CD14-positive monocyte (primary cell): Measurements from ENCODE around the gene KCNJ1. TPM values are rescaled to one million over a fixed set of nuclear protein-coding genes. Genes with fewer than 3 reads are reported as not detected.

ENCODE experiments used
- DNase-seq, 3 donors: peaks; one replicate each; pipeline ENCODE4 v3.0.0-alpha.2; 2011 to 2022
- H2AFZ ChIP-seq: 2 replicates; pipeline ENCODE4 v1.6.0; 2012; ENCODE audit warnings: mild to moderate bottlenecking, low read depth, low read length, inconsistent platforms; ENCODE audit not compliant: insufficient read depth, poor library complexity, severe bottlenecking
- H3K27ac ChIP-seq, 2 donors: 1 replicate in 1 of 2; 2 replicates in 1 of 2; pipeline ENCODE4 v1.5.1; 2012 to 2013; ENCODE audit warnings: low read length in 2 of 2, control low read depth in 1 of 2, inconsistent platforms in 1 of 2, low read depth in 1 of 2, mild to moderate bottlenecking in 1 of 2
- H3K27me3 ChIP-seq, 2 donors: one replicate each; pipeline versions ENCODE4 v1.6.0 to v1.6.1; 2011 to 2013; ENCODE audit warnings: low read length in 2 of 2; ENCODE audit not compliant: control insufficient read depth in 2 of 2, insufficient read depth in 2 of 2
- H3K36me3 ChIP-seq, 2 donors: replicated peaks in 1 of 2; 1 replicate in 1 of 2; 2 replicates in 1 of 2; pipeline versions ENCODE4 v1.5.1 to v1.6.1; 2012 to 2013; ENCODE audit warnings: low read length in 2 of 2, control low read depth in 1 of 2, inconsistent platforms in 1 of 2, mild to moderate bottlenecking in 1 of 2; ENCODE audit not compliant: insufficient read depth in 2 of 2, control insufficient read depth in 1 of 2
- H3K4me1 ChIP-seq, 2 donors: 1 replicate in 1 of 2; 2 replicates in 1 of 2; pipeline versions ENCODE4 v1.5.1 to v1.6.1; 2012 to 2013; ENCODE audit warnings: low read length in 2 of 2, control low read depth in 1 of 2, inconsistent platforms in 1 of 2, mild to moderate bottlenecking in 1 of 2, moderate library complexity in 1 of 2; ENCODE audit not compliant: insufficient read depth in 2 of 2, control insufficient read depth in 1 of 2
- H3K4me2 ChIP-seq: replicated peaks from 2 replicates; pipeline ENCODE3; 2012; ENCODE audit warnings: low read length, moderate library complexity, mild to moderate bottlenecking; ENCODE audit not compliant: poor library complexity, severe bottlenecking; ENCODE audit errors: extremely low read depth
- H3K4me3 ChIP-seq, 3 experiments: fragments of 200-600 bp in 1 of 3; sonication (generic) in 1 of 3; replicated peaks in 1 of 3; 1 replicate in 2 of 3; 2 replicates in 1 of 3; pipeline ENCODE4 v1.5.1; 2011 to 2013; ENCODE audit warnings: low read length in 3 of 3, mild to moderate bottlenecking in 3 of 3, control low read depth in 2 of 3, low read depth in 2 of 3, inconsistent platforms in 1 of 3, moderate library complexity in 1 of 3
- H3K79me2 ChIP-seq: 2 replicates; pipeline ENCODE4 v1.6.0; 2012; ENCODE audit warnings: mild to moderate bottlenecking, control low read depth, inconsistent platforms, low read length, moderate library complexity; ENCODE audit not compliant: insufficient read depth
- H3K9ac ChIP-seq: 2 replicates; pipeline ENCODE4 v1.6.0; 2017; ENCODE audit warnings: low read length, mild to moderate bottlenecking; ENCODE audit not compliant: insufficient read depth, poor library complexity, severe bottlenecking
- H3K9me3 ChIP-seq, 2 donors: replicated peaks in 1 of 2; 1 replicate in 1 of 2; 2 replicates in 1 of 2; pipeline versions ENCODE4 v1.5.1 to v1.6.1; 2012 to 2013; ENCODE audit warnings: low read length in 2 of 2, control low read depth in 1 of 2; ENCODE audit not compliant: control insufficient read depth in 1 of 2, insufficient read depth in 1 of 2
- H4K20me1 ChIP-seq: 2 replicates; pipeline ENCODE4 v1.6.0; 2012; ENCODE audit warnings: mild to moderate bottlenecking, low read length, control low read depth, moderate library complexity; ENCODE audit not compliant: insufficient read depth
- H3K27ac Mint-ChIP-seq, 7 donors: one replicate each; pipeline ENCODE4 v1.8.0; 2020; ENCODE audit warnings: mild to moderate bottlenecking in 7 of 7, mixed read lengths in 7 of 7, moderate library complexity in 6 of 7, inconsistent platforms in 2 of 7
- H3K27me3 Mint-ChIP-seq, 3 donors: one replicate each; pipeline ENCODE4 v1.8.0; 2021 to 2022; ENCODE audit warnings: low read depth in 3 of 3, mild to moderate bottlenecking in 3 of 3, mixed read lengths in 3 of 3, moderate library complexity in 3 of 3, inconsistent platforms in 1 of 3
- H3K36me3 Mint-ChIP-seq, 2 donors: one replicate each; pipeline ENCODE4 v1.8.0; 2020; ENCODE audit warnings: mixed read lengths in 2 of 2, inconsistent platforms in 1 of 2, mild to moderate bottlenecking in 1 of 2
- H3K4me1 Mint-ChIP-seq: one replicate; pipeline ENCODE4 v1.8.0; 2020; ENCODE audit warnings: mild to moderate bottlenecking, mixed read lengths
- H3K4me3 Mint-ChIP-seq, 2 donors: one replicate each; pipeline ENCODE4 v1.8.0; 2020; ENCODE audit warnings: mild to moderate bottlenecking in 2 of 2, mixed read lengths in 2 of 2, moderate library complexity in 1 of 2
- H3K9me3 Mint-ChIP-seq, 7 donors: one replicate each; pipeline ENCODE4 v1.8.0; 2020 to 2022; ENCODE audit warnings: mixed read lengths in 7 of 7, mild to moderate bottlenecking in 6 of 7, moderate library complexity in 6 of 7, inconsistent platforms in 2 of 7
- CTCF ChIP-seq: fragments of 200-600 bp; IDR thresholded peaks from one replicate; pipeline ENCODE4 v1.8.0; 2022; ENCODE audit warnings: antibody characterized with exemption, mild to moderate bottlenecking
- WGBS: methylation state at CpG from one replicate; pipeline ENCODE4 v1.1.5; 2013; ENCODE audit warnings: missing lambda C conversion rate; ENCODE audit not compliant: insufficient coverage; 5-methylcytosine and 5-hydroxymethylcytosine counted together
- intact Hi-C, 2 donors: fragments of 100-400 bp; cut with micrococcal nuclease; formaldehyde crosslinking; loops; one replicate each; pipeline versions ENCODE4 v1.15.0 to v1.15.1; 2023
- polyA plus RNA-seq, 3 donors: library from polyadenylated mRNA; depleted of rRNA in 1 of 3; unstranded in 2 of 3; stranded (reverse) in 1 of 3; fragments of 300-500 nt in 2 of 3; fragments of >200 nt in 1 of 3; fragmentation: Illumina TruSeq in 2 of 3; gene quantifications; 1 replicate in 2 of 3; 2 replicates in 1 of 3; pipeline ENCODE4 v1.2.3, GENCODE V29; 2012 to 2021

The KCNJ1 gene
- polyA plus RNA-seq, 3 donors: 0.12 to 0.47 TPM; not detected in 1

- intact Hi-C loops: loop anchor here in 1 of 2 donors (10.0 kb wide), 1 partner anchor 455 kb away; no protein-coding TSS in a partner anchor
Observed at GRCh38 chr11:128879817-128880216, 12.7 kb upstream of the KCNJ1 start.

GRCh38 chr11:128878455-128878854, 11.4 kb upstream of the KCNJ1 start:
- H3K9ac ChIP-seq: no peak overlapping the region
- no peak overlapping the region for H3K4me2 ChIP-seq
- no peak overlapping the region for H3K27ac ChIP-seq
- no peak overlapping the region for H2AFZ ChIP-seq
- no peaks in the 10 kb centered on the region for H3K4me1 ChIP-seq
- H3K4me3 ChIP-seq: no peak overlapping the region
- Mint-ChIP-seq H3K27ac (no peak overlapping the region), H3K4me3 (no peak overlapping the region), H3K27me3 (peaks cover 2 to 8% (median 6%) of the 10 kb centered on the region in 3 donors), H3K4me1 (no peaks in the 10 kb centered on the region), H3K36me3 (no peaks in the 10 kb centered on the region), H3K9me3 (no peaks in the 10 kb centered on the region)
- no peaks in the 10 kb centered on the region for H3K9me3 ChIP-seq
- DNase-seq: no peak
- no peaks in the 10 kb centered on the region for H4K20me1 ChIP-seq
- WGBS: no CpG with 5 or more reads among the region's 2 CpGs
- H3K27me3 ChIP-seq: no peaks in the 10 kb centered on the region
- H3K36me3 ChIP-seq: no peaks in the 10 kb centered on the region
- TF ChIP-seq CTCF: no peak
- intact Hi-C loops: no loop called here
- H3K79me2 ChIP-seq: no peaks in the 10 kb centered on the region

More at GRCh38 chr11:128879817-128880216, 12.7 kb upstream of the KCNJ1 start:
- H3K27ac Mint-ChIP-seq: no peak overlapping the region
- H3K9ac ChIP-seq: no peak overlapping the region
- H3K27me3 ChIP-seq: no peaks in the 10 kb centered on the region
- DNase-seq: no peak
- no peaks in the 10 kb centered on the region for H4K20me1 ChIP-seq
- H3K27ac ChIP-seq: no peak overlapping the region
- H3K4me1 ChIP-seq: no peaks in the 10 kb centered on the region
- H3K4me2 ChIP-seq: no peak overlapping the region
- H2AFZ ChIP-seq: no peak overlapping the region
- H3K9me3 ChIP-seq: no peaks in the 10 kb centered on the region
- no peaks in the 10 kb centered on the region for H3K36me3 Mint-ChIP-seq
- no peak overlapping the region for H3K4me3 Mint-ChIP-seq
- TF ChIP-seq CTCF: no peak
- no peaks in the 10 kb centered on the region for H3K36me3 ChIP-seq
- H3K4me1 Mint-ChIP-seq: peaks cover 5% of the 10 kb centered on the region
- 90% methylated on average over 4 of the region's 12 CpGs for WGBS
- H3K27me3 Mint-ChIP-seq: peaks cover 0 to 8% (median 6%) of the 10 kb centered on the region in 3 donors
- no peaks in the 10 kb centered on the region for H3K9me3 Mint-ChIP-seq
- no peaks in the 10 kb centered on the region for H3K79me2 ChIP-seq
- H3K4me3 ChIP-seq: no peak overlapping the region
